Suprapubic skin (tissue), 4 donors: ENCODE results near the gene ITIH1.

Experiments used
- EP300 ChIP-seq: sonication (generic); formaldehyde crosslinking; IDR thresholded peaks from one replicate; pipeline ENCODE4 v1.6.1; 2017; ENCODE audit warnings: antibody characterized with exemption
- POLR2A ChIP-seq, 2 donors: fragments of 450-650 bp; IDR thresholded peaks; one replicate each; pipeline ENCODE4 v1.6.1; 2017; ENCODE audit warnings: antibody characterized with exemption in 2 of 2, mild to moderate bottlenecking in 2 of 2, moderate library complexity in 2 of 2
- POLR2AphosphoS5 ChIP-seq, 3 donors: sonication (generic); formaldehyde crosslinking; IDR thresholded peaks; one replicate each; pipeline ENCODE4 v1.6.1; 2017; ENCODE audit warnings: antibody characterized with exemption in 3 of 3
- TF ChIP-seq, protein P1 (sequence below), 2 donors: fragments of 200-600 bp in 1 of 2; fragments of 450-650 bp in 1 of 2; sonication (generic) in 1 of 2; IDR thresholded peaks; one replicate each; pipeline ENCODE4 v1.5.1; 2016 to 2019; ENCODE audit warnings: antibody characterized with exemption in 2 of 2, mild to moderate bottlenecking in 1 of 2, moderate library complexity in 1 of 2

DNA sequence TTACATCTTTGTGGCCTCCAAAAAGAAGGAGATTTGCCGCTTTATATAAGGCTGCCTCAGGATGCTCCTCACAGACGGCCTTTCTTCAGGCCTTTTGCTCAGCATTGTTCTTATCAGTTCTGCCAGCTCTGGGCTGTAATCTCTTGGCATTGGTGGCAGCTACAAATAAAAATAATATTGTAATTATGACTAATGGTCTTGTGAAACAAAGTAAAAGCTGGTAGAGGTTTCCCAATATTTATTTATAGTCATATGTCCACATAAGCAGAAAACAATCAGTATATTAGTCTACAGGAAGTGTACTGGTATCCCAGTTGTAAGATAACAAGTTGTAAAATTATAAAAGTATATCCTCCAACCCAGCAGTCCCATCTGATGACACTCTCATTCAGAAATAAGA, 13.9 kb upstream of the ITIH1 start:
- TF ChIP-seq, protein P1, sequence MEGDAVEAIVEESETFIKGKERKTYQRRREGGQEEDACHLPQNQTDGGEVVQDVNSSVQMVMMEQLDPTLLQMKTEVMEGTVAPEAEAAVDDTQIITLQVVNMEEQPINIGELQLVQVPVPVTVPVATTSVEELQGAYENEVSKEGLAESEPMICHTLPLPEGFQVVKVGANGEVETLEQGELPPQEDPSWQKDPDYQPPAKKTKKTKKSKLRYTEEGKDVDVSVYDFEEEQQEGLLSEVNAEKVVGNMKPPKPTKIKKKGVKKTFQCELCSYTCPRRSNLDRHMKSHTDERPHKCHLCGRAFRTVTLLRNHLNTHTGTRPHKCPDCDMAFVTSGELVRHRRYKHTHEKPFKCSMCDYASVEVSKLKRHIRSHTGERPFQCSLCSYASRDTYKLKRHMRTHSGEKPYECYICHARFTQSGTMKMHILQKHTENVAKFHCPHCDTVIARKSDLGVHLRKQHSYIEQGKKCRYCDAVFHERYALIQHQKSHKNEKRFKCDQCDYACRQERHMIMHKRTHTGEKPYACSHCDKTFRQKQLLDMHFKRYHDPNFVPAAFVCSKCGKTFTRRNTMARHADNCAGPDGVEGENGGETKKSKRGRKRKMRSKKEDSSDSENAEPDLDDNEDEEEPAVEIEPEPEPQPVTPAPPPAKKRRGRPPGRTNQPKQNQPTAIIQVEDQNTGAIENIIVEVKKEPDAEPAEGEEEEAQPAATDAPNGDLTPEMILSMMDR (IDR thresholded peaks at IDR 0.05) = no peak
- no peak for TF ChIP-seq POLR2AphosphoS5 (IDR thresholded peaks at IDR 0.05)
- no peak for TF ChIP-seq POLR2A (IDR thresholded peaks at IDR 0.05)
- no peak for TF ChIP-seq EP300
